ENCODE data around the gene CCDC184. TPM values are rescaled to one million over a fixed set of nuclear protein-coding genes. Genes with fewer than 3 reads are reported as not detected.
A peak's percentile ranks its signal among the peaks of the same experiment; 100 is the strongest.

Gene CCDC184
- polyA plus RNA-seq, 3 donors from 2014 or later = 0.23 to 0.44 TPM; not detected in 1

- Mint-ChIP-seq H3K9me3 (no peaks in the 10 kb centered on the region), H3K4me1 (peaks cover 1 to 3% of the 10 kb centered on the region in 2 donors), H3K27ac (no peak overlapping the region)
Measured at GRCh38 chr12:48163150-48163747, 20.2 kb upstream of the CCDC184 start.

DNA sequence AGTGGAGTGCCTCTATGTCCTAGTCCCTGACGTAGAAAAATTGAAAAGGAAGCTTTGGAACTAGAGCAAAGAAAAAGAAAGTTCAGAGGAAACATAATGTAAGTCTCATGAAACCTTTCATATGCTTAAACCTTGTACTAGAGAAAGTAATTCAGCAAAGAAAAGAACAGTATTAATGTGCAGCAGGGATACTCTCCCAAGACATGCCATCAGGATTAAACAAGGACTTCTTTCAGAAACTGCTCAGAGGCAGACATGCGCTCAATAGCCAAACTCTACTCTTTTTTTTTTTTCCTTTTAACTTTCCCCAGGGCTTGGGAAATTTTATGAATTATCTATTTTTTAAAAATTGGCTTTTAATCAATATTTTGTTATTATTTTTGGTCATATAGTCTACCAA, 19.0 kb upstream of the CCDC184 start:
- no peak for DNase-seq
- Mint-ChIP-seq H3K27ac (no peak overlapping the region), H3K27me3 (ENCODE audit: low read depth in 3 of 3) (peaks cover 0 to 11% (median 6%) of the 10 kb centered on the region in 3 donors), H3K36me3 (no peaks in the 10 kb centered on the region), H3K4me3 (no peak overlapping the region), H3K9me3 (no peaks in the 10 kb centered on the region), H3K4me1 (no peaks in the 10 kb centered on the region)

More at GRCh38 chr12:48163150-48163747, 20.2 kb upstream of the CCDC184 start:
- Mint-ChIP-seq H3K36me3 (no peaks in the 10 kb centered on the region), H3K27me3 (ENCODE audit: low read depth in 3 of 3) (peaks cover 0 to 11% (median 5%) of the 10 kb centered on the region in 3 donors), H3K4me3 (no peak overlapping the region)
- DNase-seq = no peak

GRCh38 chr12:48165089-48165981, 18.1 kb upstream of the CCDC184 start:
- peaks cover 0 to 10% (median 5%) of the 10 kb centered on the region in 3 donors for H3K27me3 Mint-ChIP-seq (ENCODE audit: low read depth in 3 of 3)
- no peaks in the 10 kb centered on the region for H3K4me1 Mint-ChIP-seq
- H3K9me3 Mint-ChIP-seq = no peaks in the 10 kb centered on the region
- DNase-seq = peak; percentile 57 to 66 (median 59)
- no peak overlapping the region for H3K4me3 Mint-ChIP-seq
- H3K27ac Mint-ChIP-seq = no peak overlapping the region
- no peaks in the 10 kb centered on the region for H3K36me3 Mint-ChIP-seq

DNA sequence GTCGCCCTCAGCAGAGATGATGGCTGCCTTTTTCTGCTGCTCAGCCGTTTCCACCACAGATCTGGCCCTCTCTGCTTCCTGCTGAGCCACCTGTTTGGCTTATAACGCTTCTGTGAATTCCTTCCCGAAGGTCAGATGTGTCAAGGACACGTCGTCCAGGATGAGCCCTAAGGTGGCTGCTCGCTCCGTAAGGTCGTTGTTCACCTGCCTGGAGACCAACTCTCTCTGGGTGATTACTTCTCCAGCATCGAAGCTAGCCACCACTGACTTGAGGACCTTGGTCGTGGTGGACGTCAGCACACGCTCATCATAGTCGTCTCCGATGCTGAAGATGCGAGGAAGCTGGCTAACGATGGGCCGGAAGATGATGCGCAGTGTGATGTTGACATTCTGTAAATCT, 14.4 kb upstream of the CCDC184 start:
- peaks cover 2 to 11% (median 2%) of the 10 kb centered on the region in 3 donors for H3K27me3 Mint-ChIP-seq (ENCODE audit: low read depth in 3 of 3)
- no peaks in the 10 kb centered on the region for H3K4me1 Mint-ChIP-seq
- H3K27ac Mint-ChIP-seq = no peak overlapping the region
- H3K4me3 Mint-ChIP-seq = no peak overlapping the region
- H3K9me3 Mint-ChIP-seq = no peaks in the 10 kb centered on the region
- no peak for DNase-seq
- no peaks in the 10 kb centered on the region for H3K36me3 Mint-ChIP-seq

DNA sequence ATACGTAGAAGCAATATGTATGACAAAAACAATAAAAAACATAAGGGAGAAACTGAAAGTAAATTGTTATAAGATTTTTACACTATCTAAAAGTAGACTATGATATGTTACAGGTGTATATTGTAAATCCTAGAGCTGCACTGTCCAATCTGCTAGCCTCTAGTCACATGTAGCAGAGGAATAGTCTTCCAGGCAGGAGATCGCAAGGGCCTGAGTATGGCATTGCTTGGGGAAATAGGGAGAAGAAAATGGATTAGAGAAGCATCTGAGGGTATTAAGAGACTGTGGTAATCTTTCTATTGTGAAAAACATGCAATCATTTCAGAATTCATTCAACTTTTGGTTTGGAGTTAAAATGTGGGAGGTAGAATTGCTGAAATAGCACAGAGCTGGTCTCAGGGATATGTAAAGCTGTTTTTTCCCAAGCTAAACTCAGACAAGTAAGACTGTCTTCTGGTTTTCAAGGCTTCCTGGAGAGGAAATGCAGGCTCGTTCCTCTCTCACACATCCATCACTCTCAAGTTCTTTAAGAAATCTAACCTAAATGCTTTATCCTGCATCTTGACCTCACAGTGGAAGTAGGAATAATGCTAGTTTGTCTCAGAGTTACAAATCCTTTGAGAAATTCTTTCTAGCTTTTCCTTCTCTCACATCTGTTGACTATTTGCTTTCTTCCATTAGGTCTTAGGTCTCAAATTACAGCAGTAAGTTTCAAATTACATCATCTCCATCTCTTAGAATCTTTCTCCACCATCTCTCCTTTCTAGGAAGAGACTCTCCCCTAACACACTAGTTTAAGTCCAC, 7.6 kb upstream of the CCDC184 start:
- H3K27ac Mint-ChIP-seq = peak overlapping the region in 1 of 6 donors; percentile 5
- DNase-seq = no peak
- H3K4me3 Mint-ChIP-seq = peak overlapping the region in 1 of 5 donors; percentile 33
- H3K36me3 Mint-ChIP-seq = no peaks in the 10 kb centered on the region
- H3K9me3 Mint-ChIP-seq = no peaks in the 10 kb centered on the region
- peaks cover 1 to 6% (median 3%) of the 10 kb centered on the region in 3 donors for H3K27me3 Mint-ChIP-seq (ENCODE audit: low read depth in 3 of 3)
- H3K4me1 Mint-ChIP-seq = no peaks in the 10 kb centered on the region

DNA sequence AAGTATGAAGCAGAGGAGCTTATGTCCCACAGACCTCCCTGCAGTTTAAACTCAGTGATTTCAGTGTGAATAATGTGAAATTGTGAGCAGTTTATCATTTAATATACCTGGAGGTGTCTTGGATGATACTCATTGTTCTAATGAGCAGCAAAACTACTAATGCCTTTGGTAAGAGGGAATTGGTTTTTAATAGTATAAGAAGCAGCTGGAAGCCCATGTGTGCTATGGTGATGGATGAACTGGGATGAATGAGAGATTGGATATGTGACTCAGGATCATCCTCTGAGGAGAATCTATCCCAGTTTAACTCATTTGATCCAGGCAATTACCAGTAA, 7.1 kb upstream of the CCDC184 start:
- H3K27me3 Mint-ChIP-seq (ENCODE audit: low read depth in 3 of 3) = peaks cover 1 to 10% (median 3%) of the 10 kb centered on the region in 3 donors
- no peak overlapping the region for H3K27ac Mint-ChIP-seq
- H3K4me1 Mint-ChIP-seq = no peaks in the 10 kb centered on the region
- H3K36me3 Mint-ChIP-seq = no peaks in the 10 kb centered on the region
- no peak overlapping the region for H3K4me3 Mint-ChIP-seq
- DNase-seq = no peak
- no peaks in the 10 kb centered on the region for H3K9me3 Mint-ChIP-seq

DNA sequence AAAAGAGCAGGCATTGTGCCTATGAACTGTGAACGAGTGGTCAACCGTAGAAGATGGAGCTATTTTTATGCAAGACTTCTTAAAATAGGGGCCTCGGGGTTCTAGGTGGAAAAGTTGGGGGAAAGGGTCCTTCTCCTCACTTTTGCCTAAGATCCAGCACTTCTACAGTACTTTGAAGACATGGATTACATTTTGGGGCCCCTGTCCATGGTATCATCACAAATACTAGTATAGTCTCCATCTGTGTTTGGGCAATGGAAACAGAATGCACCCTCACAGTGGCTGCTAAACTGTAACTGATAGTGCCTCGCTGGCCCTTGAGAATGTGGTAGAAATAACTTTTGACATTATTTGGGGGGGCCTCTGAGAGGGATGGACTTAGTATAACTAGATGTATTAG, 5.5 kb upstream of the CCDC184 start:
- DNase-seq = no peak
- Mint-ChIP-seq H3K4me3 (no peak overlapping the region), H3K27ac (no peak overlapping the region), H3K4me1 (peaks cover 8% of the 10 kb centered on the region in 2 donors), H3K9me3 (no peaks in the 10 kb centered on the region), H3K27me3 (ENCODE audit: low read depth in 3 of 3) (peaks cover 5 to 8% (median 7%) of the 10 kb centered on the region in 3 donors), H3K36me3 (no peaks in the 10 kb centered on the region)

DNA sequence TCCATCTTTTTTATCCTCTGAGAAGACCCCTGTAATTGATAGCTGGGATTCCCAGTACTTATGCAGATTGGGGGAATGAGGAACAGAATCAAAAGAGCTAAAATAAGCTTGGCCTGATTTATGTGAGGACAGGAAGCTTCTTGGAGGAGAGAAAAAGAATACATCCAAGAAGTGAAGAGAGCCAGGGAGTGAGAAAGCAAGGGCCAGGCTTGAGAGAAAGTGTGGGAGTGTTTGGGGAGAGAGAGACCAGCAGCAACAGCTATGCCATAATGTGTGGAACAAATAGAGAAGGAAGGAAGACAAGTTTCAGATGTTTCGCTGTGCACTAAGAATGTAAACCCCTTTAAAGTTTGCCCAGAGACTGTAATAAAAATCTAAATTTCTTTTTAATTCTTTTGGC, 4.0 kb upstream of the CCDC184 start:
- Mint-ChIP-seq H3K4me3 (no peak overlapping the region), H3K27ac (no peak overlapping the region), H3K27me3 (ENCODE audit: low read depth in 3 of 3) (peaks cover 10 to 17% (median 13%) of the 10 kb centered on the region in 3 donors), H3K9me3 (no peaks in the 10 kb centered on the region), H3K4me1 (peaks cover 11 to 12% of the 10 kb centered on the region in 2 donors), H3K36me3 (no peaks in the 10 kb centered on the region)
- DNase-seq = no peak

DNA sequence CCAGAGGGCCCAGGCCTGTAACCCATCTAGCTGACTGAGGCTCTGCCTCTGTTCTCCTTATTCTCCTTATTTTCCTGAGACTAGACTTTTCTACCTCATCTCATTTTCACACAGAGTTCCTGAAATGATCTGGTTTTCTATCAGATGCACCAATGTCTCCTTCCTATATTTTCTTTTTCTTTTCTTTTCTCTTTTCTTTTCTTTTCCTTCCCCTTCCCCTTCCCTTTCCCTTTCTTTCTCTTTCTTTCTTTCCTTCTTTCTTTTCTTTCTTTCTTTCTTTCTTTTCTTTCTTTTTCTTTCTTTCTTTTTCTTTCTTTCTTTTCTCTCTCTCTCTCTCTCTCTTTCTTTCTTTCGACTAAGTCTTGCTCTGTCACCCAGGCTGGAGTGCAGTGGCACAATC, 3.0 kb upstream of the CCDC184 start:
- peaks cover 16 to 21% (median 20%) of the 10 kb centered on the region in 3 donors for H3K27me3 Mint-ChIP-seq (ENCODE audit: low read depth in 3 of 3)
- no peak overlapping the region for H3K4me3 Mint-ChIP-seq

DNA sequence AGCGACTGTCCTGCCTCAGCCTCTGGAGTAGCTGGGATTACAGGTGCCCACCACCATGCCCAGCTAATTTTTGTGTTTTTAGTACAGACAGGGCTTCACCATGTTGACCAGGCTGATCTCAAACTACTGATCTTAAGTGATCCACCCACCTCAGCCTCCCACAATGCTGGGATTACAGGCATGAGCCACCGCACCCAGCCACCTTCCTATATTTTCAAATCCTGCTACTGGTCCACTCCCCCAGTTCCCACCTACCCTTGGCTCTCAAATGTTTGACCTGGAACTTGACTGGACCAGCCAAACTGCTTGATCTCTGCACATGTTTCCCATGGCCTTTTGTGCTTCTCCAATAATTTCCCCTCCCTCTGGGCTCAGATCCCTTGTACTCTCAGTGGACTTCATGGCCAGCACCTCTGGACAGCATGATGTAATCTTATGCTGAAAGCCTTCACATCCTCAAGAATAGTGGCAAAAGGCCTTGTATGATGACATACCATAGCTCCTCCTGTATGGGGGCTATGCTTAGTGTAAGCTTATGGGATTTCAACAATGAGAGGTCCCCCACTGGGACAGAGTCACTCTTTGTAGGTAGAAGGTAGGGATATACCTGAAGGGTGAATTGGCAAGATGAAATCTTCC, 2.5 kb upstream of the CCDC184 start:
- no peaks in the 10 kb centered on the region for H3K9me3 Mint-ChIP-seq
- peaks cover 19 to 27% (median 23%) of the 10 kb centered on the region in 3 donors for H3K27me3 Mint-ChIP-seq (ENCODE audit: low read depth in 3 of 3)
- H3K4me3 Mint-ChIP-seq = no peak overlapping the region
- no peaks in the 10 kb centered on the region for H3K36me3 Mint-ChIP-seq
- no peak for DNase-seq
- no peak overlapping the region for H3K27ac Mint-ChIP-seq
- H3K4me1 Mint-ChIP-seq = peaks cover 11 to 12% of the 10 kb centered on the region in 2 donors

More for the DNA sequence above, 3.0 kb upstream of the CCDC184 start:
- Mint-ChIP-seq H3K9me3 (no peaks in the 10 kb centered on the region), H3K27ac (no peak overlapping the region), H3K4me1 (peaks cover 11 to 12% of the 10 kb centered on the region in 2 donors), H3K36me3 (no peaks in the 10 kb centered on the region)
- DNase-seq = no peak

DNA sequence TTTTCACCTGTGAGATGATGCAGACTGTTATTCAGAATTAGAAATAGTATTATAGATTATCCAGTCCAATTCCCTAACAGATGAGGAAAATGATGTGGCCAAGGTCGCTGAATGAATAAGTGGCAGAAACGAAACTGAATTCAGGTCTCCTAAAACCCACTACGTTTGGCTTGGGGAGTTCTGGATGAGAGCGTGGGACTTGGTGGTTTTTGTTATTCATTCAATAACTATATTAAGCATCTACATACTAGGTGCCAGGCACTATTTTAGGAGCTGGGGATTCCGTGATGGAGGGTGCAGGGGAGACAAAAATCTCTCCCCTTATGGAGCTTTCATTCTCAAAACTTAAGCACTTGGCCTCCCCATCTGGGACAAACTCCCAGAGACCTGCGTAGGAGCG, 813 bp upstream of the CCDC184 start:
- Mint-ChIP-seq H3K27ac (peak overlapping the region in 5 of 6 donors; percentile 77 to 91 (median 88)), H3K4me3 (peak overlapping the region; percentile 91 to 94 (median 92)), H3K9me3 (no peaks in the 10 kb centered on the region), H3K27me3 (ENCODE audit: low read depth in 3 of 3) (peaks cover 25 to 33% (median 25%) of the 10 kb centered on the region in 3 donors), H3K36me3 (no peaks in the 10 kb centered on the region), H3K4me1 (peaks cover 11 to 12% of the 10 kb centered on the region in 2 donors)
- no peak for DNase-seq

DNA sequence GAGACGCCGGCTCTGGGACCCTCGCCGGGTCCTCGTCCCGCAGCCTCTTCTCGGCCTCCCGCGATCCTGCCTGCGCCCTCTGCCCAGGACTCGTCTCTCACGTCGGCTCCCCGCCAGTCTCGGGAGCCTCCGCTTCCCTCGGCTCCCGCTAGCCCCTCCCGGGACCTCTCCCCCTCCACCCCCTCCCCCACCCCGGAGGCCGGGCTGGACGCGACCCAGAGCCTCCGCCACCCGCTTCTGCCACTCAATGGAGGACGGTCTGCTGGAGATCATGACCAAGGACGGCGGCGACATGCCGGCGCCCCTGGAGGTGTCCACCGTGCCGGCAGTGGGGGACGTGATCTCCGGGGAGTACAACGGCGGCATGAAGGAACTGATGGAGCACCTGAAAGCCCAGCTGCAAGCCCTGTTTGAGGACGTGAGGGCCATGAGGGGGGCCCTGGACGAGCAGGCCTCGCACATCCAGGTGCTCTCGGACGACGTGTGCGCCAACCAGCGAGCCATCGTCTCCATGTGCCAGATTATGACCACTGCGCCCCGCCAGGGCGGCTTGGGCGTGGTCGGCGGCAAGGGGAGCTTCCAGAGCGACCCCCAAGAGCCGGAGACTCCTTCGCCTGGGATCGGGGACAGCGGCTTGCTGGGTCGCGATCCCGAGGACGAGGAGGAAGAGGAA, 568 bp downstream of the CCDC184 start:
- Mint-ChIP-seq H3K27me3 (ENCODE audit: low read depth in 3 of 3) (peaks cover 25 to 33% (median 25%) of the 10 kb centered on the region in 3 donors), H3K9me3 (no peaks in the 10 kb centered on the region), H3K36me3 (no peaks in the 10 kb centered on the region), H3K27ac (peak overlapping the region in 3 of 6 donors; percentile 29 to 77 (median 33)), H3K4me1 (peaks cover 11 to 12% of the 10 kb centered on the region in 2 donors), H3K4me3 (peak overlapping the region; percentile 70 to 94 (median 75))
- peak in 1 of 3 donors; percentile 24 for DNase-seq

- Mint-ChIP-seq H3K27ac (peak overlapping the region in 4 of 6 donors; percentile 1 to 63 (median 20)), H3K27me3 (ENCODE audit: low read depth in 3 of 3) (peaks cover 25 to 33% (median 25%) of the 10 kb centered on the region in 3 donors), H3K9me3 (no peaks in the 10 kb centered on the region), H3K4me1 (peaks cover 11 to 12% of the 10 kb centered on the region in 2 donors), H3K4me3 (peak overlapping the region; percentile 33 to 71 (median 52)), H3K36me3 (no peaks in the 10 kb centered on the region)
- DNase-seq = no peak
Measured at GRCh38 chr12:48184549-48184922, 1.1 kb downstream of the CCDC184 start.
